Activated naive CD8-positive, alpha-beta T cell treated with anti-CD3 and anti-CD28 coated beads, Interleukin-2, amount 10 ng/mL, durations not matched to agents 7 days and 5 days (primary cell): ENCODE results near the gene FKBP1A. TPM values are rescaled to one million over a fixed set of nuclear protein-coding genes. Genes with fewer than 3 reads are reported as not detected.

Source experiments
- ATAC-seq: fragments of 150-1000 bp; cut with Tn5 transposase; one replicate; pipeline ENCODE4 v1.10.0; 2021; ENCODE audit warnings: low read depth, moderate library complexity
- POLR2A ChIA-PET: fragments of 350-600 bp; sonication (Branson Sonifier 250); formaldehyde crosslinking; loops from one replicate; lab custom pipeline; 2021; ENCODE audit warnings: antibody characterized with exemption; lab: Charles Lee
- DNase-seq: peaks from one replicate; pipeline ENCODE4 v3.0.0; 2021
- H3K27ac Mint-ChIP-seq: one replicate; pipeline ENCODE4 v1.8.0; 2022; ENCODE audit warnings: mild to moderate bottlenecking, mixed read lengths
- H3K27me3 Mint-ChIP-seq: one replicate; pipeline ENCODE4 v1.8.0; 2022; ENCODE audit warnings: mild to moderate bottlenecking, moderate library complexity, mixed read lengths
- H3K36me3 Mint-ChIP-seq: one replicate; pipeline ENCODE4 v1.8.0; 2021; ENCODE audit warnings: mild to moderate bottlenecking, mixed read lengths
- H3K4me1 Mint-ChIP-seq: one replicate; pipeline ENCODE4 v1.8.0; 2021; ENCODE audit warnings: mixed read lengths
- H3K4me3 Mint-ChIP-seq: one replicate; pipeline ENCODE4 v1.8.0; 2022; ENCODE audit warnings: mild to moderate bottlenecking, moderate library complexity, mixed read lengths
- H3K9me3 Mint-ChIP-seq: one replicate; pipeline ENCODE4 v1.8.0; 2021; ENCODE audit warnings: mixed read lengths
- total RNA-seq, 2 experiments: library from RNA; stranded (reverse); gene quantifications; one replicate each; pipeline ENCODE4 v1.2.3, GENCODE V29; 2021

The FKBP1A gene
- total RNA-seq, 2 experiments from 2014 or later = 231 to 234 TPM

- ATAC-seq (no peak), DNase-seq (no peak)
- Mint-ChIP-seq H3K4me3 (no peak overlapping the region), H3K27me3 (peaks cover 17% of the 10 kb centered on the region), H3K4me1 (peaks cover 27% of the 10 kb centered on the region), H3K27ac (no peak overlapping the region), H3K36me3 (peaks cover 1% of the 10 kb centered on the region), H3K9me3 (no peaks in the 10 kb centered on the region)
- POLR2A ChIA-PET = no interaction called here
Measured at GRCh38 chr20:1427457-1428054, 34.7 kb upstream of the FKBP1A start.

- peaks cover 9% of the 10 kb centered on the region for H3K27me3 Mint-ChIP-seq
- POLR2A ChIA-PET = interaction anchor here (0.7 kb wide), 1 partner anchor 160 kb away, joined by 4 read pairs; the partner anchor contains the start of gene SNPH
- peaks cover 1% of the 10 kb centered on the region for H3K36me3 Mint-ChIP-seq
- H3K9me3 Mint-ChIP-seq = no peaks in the 10 kb centered on the region
- H3K4me1 Mint-ChIP-seq = peaks cover 23% of the 10 kb centered on the region
- no peak for ATAC-seq
- no peak for DNase-seq
- no peak overlapping the region for H3K27ac Mint-ChIP-seq
- no peak overlapping the region for H3K4me3 Mint-ChIP-seq
Measured at GRCh38 chr20:1426231-1426849, 33.5 kb upstream of the FKBP1A start.

GRCh38 chr20:1424336-1424735 lies 31.5 kb upstream of the FKBP1A start:
- H3K27me3 Mint-ChIP-seq = no peaks in the 10 kb centered on the region
- H3K4me3 Mint-ChIP-seq = no peak overlapping the region
- H3K27ac Mint-ChIP-seq = no peak overlapping the region
- DNase-seq (no peak), ATAC-seq (no peak)
- POLR2A ChIA-PET = no interaction called here
- peaks cover 4% of the 10 kb centered on the region for H3K36me3 Mint-ChIP-seq
- H3K4me1 Mint-ChIP-seq = peaks cover 21% of the 10 kb centered on the region
- peaks cover 10% of the 10 kb centered on the region for H3K9me3 Mint-ChIP-seq

- no peak overlapping the region for H3K4me3 Mint-ChIP-seq
- DNase-seq (no peak), ATAC-seq (no peak)
- peaks cover 7% of the 10 kb centered on the region for H3K36me3 Mint-ChIP-seq
- peaks cover 2% of the 10 kb centered on the region for H3K27me3 Mint-ChIP-seq
- H3K9me3 Mint-ChIP-seq = peaks cover 15% of the 10 kb centered on the region
- peaks cover 17% of the 10 kb centered on the region for H3K4me1 Mint-ChIP-seq
- H3K27ac Mint-ChIP-seq = no peak overlapping the region
- POLR2A ChIA-PET = no interaction called here
Measured at GRCh38 chr20:1423625-1424106, 30.8 kb upstream of the FKBP1A start.

GRCh38 chr20:1423206-1423605 lies 30.4 kb upstream of the FKBP1A start:
- POLR2A ChIA-PET = no interaction called here
- Mint-ChIP-seq H3K4me3 (no peak overlapping the region), H3K27me3 (peaks cover 2% of the 10 kb centered on the region), H3K4me1 (peaks cover 16% of the 10 kb centered on the region), H3K36me3 (peaks cover 7% of the 10 kb centered on the region), H3K27ac (peak overlapping the region; percentile 58), H3K9me3 (peaks cover 17% of the 10 kb centered on the region)
- DNase-seq (no peak), ATAC-seq (no peak)

GRCh38 chr20:1422753-1423152 lies 29.9 kb upstream of the FKBP1A start:
- peaks cover 19% of the 10 kb centered on the region for H3K9me3 Mint-ChIP-seq
- POLR2A ChIA-PET = no interaction called here
- H3K4me1 Mint-ChIP-seq = peaks cover 16% of the 10 kb centered on the region
- peaks cover 7% of the 10 kb centered on the region for H3K36me3 Mint-ChIP-seq
- ATAC-seq (peak; percentile 88), DNase-seq (no peak)
- no peak overlapping the region for H3K4me3 Mint-ChIP-seq
- peak overlapping the region; percentile 58 for H3K27ac Mint-ChIP-seq
- H3K27me3 Mint-ChIP-seq = peaks cover 2% of the 10 kb centered on the region

GRCh38 chr20:1420066-1420465 lies 27.2 kb upstream of the FKBP1A start:
- POLR2A ChIA-PET = no interaction called here
- peaks cover 21% of the 10 kb centered on the region for H3K9me3 Mint-ChIP-seq
- H3K27me3 Mint-ChIP-seq = peaks cover 2% of the 10 kb centered on the region
- no peak overlapping the region for H3K27ac Mint-ChIP-seq
- peaks cover 7% of the 10 kb centered on the region for H3K36me3 Mint-ChIP-seq
- H3K4me1 Mint-ChIP-seq = peaks cover 17% of the 10 kb centered on the region
- DNase-seq = no peak
- ATAC-seq = no peak
- no peak overlapping the region for H3K4me3 Mint-ChIP-seq

GRCh38 chr20:1418350-1418749 lies 25.5 kb upstream of the FKBP1A start:
- no peak overlapping the region for H3K27ac Mint-ChIP-seq
- ATAC-seq (no peak), DNase-seq (no peak)
- peaks cover 17% of the 10 kb centered on the region for H3K4me1 Mint-ChIP-seq
- H3K9me3 Mint-ChIP-seq = peaks cover 21% of the 10 kb centered on the region
- peaks cover 7% of the 10 kb centered on the region for H3K36me3 Mint-ChIP-seq
- H3K4me3 Mint-ChIP-seq = no peak overlapping the region
- peaks cover 10% of the 10 kb centered on the region for H3K27me3 Mint-ChIP-seq
- POLR2A ChIA-PET = no interaction called here

GRCh38 chr20:1417790-1418189 lies 24.9 kb upstream of the FKBP1A start:
- POLR2A ChIA-PET = no interaction called here
- Mint-ChIP-seq H3K4me1 (peaks cover 13% of the 10 kb centered on the region), H3K27me3 (peaks cover 14% of the 10 kb centered on the region), H3K4me3 (no peak overlapping the region), H3K9me3 (peaks cover 21% of the 10 kb centered on the region), H3K27ac (no peak overlapping the region), H3K36me3 (peaks cover 6% of the 10 kb centered on the region)
- ATAC-seq (no peak), DNase-seq (no peak)

- H3K4me3 Mint-ChIP-seq = no peak overlapping the region
- H3K9me3 Mint-ChIP-seq = peaks cover 21% of the 10 kb centered on the region
- POLR2A ChIA-PET = no interaction called here
- H3K36me3 Mint-ChIP-seq = peaks cover 6% of the 10 kb centered on the region
- peaks cover 19% of the 10 kb centered on the region for H3K27me3 Mint-ChIP-seq
- H3K4me1 Mint-ChIP-seq = peaks cover 11% of the 10 kb centered on the region
- H3K27ac Mint-ChIP-seq = no peak overlapping the region
- DNase-seq (no peak), ATAC-seq (no peak)
Measured at GRCh38 chr20:1417273-1417672, 24.4 kb upstream of the FKBP1A start.

GRCh38 chr20:1415667-1416468 lies 23.0 kb upstream of the FKBP1A start:
- POLR2A ChIA-PET = no interaction called here
- no peak for DNase-seq
- Mint-ChIP-seq H3K4me1 (peaks cover 11% of the 10 kb centered on the region), H3K27ac (no peak overlapping the region), H3K36me3 (peaks cover 6% of the 10 kb centered on the region), H3K4me3 (no peak overlapping the region), H3K27me3 (peaks cover 24% of the 10 kb centered on the region), H3K9me3 (peaks cover 19% of the 10 kb centered on the region)
- ATAC-seq = no peak

GRCh38 chr20:1414982-1415381 lies 22.1 kb upstream of the FKBP1A start:
- Mint-ChIP-seq H3K9me3 (peaks cover 15% of the 10 kb centered on the region), H3K27me3 (peaks cover 27% of the 10 kb centered on the region), H3K36me3 (peaks cover 5% of the 10 kb centered on the region), H3K4me1 (peaks cover 11% of the 10 kb centered on the region), H3K27ac (no peak overlapping the region), H3K4me3 (no peak overlapping the region)
- DNase-seq (no peak), ATAC-seq (no peak)
- POLR2A ChIA-PET = no interaction called here

- ATAC-seq = no peak
- peaks cover 10% of the 10 kb centered on the region for H3K9me3 Mint-ChIP-seq
- H3K27ac Mint-ChIP-seq = no peak overlapping the region
- POLR2A ChIA-PET = no interaction called here
- H3K4me1 Mint-ChIP-seq = peaks cover 7% of the 10 kb centered on the region
- H3K36me3 Mint-ChIP-seq = peaks cover 6% of the 10 kb centered on the region
- peaks cover 8% of the 10 kb centered on the region for H3K27me3 Mint-ChIP-seq
- H3K4me3 Mint-ChIP-seq = no peak overlapping the region
- no peak for DNase-seq
Measured at GRCh38 chr20:1405801-1406200, 12.9 kb upstream of the FKBP1A start.
